LNCAP (cell line): Measurements from ENCODE around the gene ARHGAP4.

ENCODE experiments used
- TF ChIP-seq, protein P1 (sequence below): fragments of 450-650 bp; IDR thresholded peaks from 2 replicates; pipeline ENCODE4 v1.5.1; 2017; ENCODE audit warnings: mild to moderate bottlenecking

Gene ARHGAP4

DNA sequence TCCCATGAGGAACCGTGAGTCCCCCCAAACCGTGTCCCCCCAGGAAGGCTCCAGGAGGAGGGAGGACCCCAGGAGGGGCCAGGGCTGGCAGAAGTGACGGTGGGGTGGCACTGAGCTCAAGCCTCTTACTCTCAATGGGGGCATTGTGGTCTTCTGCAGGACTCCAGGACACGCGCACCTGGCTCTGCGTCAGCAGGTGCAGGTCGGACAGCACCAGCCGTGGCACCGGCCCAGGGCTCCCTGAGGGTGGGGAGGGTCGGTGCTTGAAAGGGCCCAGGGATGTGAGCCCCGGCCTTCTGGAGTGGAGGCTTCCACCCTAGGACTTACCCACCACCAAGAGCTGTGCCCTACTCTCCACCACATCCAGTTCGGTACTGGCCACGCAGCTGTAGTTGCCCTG, 58.4 kb downstream of the ARHGAP4 start:
- TF ChIP-seq, protein P1, sequence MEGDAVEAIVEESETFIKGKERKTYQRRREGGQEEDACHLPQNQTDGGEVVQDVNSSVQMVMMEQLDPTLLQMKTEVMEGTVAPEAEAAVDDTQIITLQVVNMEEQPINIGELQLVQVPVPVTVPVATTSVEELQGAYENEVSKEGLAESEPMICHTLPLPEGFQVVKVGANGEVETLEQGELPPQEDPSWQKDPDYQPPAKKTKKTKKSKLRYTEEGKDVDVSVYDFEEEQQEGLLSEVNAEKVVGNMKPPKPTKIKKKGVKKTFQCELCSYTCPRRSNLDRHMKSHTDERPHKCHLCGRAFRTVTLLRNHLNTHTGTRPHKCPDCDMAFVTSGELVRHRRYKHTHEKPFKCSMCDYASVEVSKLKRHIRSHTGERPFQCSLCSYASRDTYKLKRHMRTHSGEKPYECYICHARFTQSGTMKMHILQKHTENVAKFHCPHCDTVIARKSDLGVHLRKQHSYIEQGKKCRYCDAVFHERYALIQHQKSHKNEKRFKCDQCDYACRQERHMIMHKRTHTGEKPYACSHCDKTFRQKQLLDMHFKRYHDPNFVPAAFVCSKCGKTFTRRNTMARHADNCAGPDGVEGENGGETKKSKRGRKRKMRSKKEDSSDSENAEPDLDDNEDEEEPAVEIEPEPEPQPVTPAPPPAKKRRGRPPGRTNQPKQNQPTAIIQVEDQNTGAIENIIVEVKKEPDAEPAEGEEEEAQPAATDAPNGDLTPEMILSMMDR: no peak

DNA sequence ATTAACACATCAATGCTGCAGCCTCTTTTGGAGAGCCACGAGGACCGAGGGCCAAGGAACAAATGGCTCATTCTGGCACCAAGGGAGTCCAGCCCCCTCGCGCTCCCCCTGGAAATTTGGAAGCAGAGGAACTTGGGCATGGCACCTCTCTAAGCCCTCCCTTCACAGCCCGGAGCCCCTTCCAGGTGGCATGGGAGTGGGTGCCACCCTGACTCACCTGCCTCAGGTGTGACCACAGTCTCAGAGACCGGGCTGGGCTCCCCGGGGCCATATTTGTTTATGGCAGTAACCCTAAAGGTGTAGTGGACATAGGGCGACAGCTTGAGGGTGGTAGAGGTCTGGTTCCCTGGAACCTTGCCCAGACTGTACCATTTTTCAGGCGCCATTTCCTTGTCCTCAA, 58.9 kb downstream of the ARHGAP4 start:
- TF ChIP-seq, protein P1: no peak

DNA sequence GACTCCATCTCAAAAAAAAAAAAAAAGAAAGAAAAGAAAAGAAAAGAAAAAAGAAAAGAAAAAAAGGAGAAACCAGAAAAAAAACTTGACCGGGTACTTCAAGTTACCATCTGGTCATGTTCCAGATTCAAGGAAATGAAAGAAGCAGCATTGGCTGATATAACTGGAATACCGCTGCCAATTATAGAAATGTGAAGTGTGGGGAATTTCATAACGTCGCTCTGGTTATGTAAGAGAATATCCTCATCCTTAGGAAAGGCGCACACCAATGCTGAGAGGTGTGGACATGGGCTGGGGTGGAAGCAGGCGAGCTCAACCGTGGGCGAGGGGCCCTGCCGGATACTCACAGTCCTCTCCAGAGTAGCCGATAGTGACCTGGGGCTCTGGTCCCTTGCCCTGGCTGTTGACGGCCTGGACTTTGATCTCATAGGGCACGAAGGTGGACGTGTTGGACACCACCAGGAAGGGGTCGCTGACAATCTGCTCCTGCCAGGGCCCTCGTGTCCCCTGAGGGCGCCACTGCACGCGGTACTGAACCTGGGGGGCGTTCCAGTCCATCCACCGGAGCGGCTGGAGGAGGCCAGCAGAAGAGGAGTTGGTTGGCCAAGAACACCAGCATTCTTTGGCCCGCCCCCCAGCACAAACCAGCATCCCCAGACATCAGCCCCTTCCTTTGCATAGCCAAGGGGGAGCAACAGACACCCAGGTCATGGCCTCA, 59.6 kb downstream of the ARHGAP4 start:
- TF ChIP-seq, protein P1: no peak

DNA sequence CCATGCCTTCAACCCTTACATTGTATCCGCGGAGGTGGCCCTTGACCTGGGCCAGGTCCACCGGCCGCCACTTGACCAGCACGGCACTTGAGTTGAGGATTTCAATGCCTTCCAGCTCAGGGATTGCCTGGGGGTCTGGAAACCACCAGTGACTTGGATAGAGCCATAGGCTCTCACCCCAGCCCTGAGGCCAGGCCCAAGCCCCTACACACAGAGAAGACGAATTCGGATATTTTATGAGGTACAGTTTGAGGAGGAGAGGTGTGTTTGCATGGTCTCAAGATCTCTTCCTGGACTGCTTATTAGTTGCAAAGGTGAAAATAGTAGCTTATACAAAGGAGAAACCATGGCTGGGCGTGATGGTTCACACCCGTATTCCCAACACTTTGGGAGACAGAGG, 60.4 kb downstream of the ARHGAP4 start:
- TF ChIP-seq, protein P1: no peak

DNA sequence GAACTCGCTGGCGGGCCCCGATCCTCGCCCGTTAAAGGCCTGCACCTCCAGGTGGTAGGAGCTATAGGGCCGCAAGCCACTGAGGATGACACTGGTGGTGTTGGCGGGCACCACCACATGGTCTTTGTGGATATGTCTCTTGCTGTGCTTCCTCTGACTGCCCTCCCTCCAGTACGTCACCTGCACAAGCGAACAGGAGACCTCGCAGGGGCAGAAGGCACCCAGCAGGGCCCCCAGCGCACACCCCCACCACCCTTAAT, 60.8 kb downstream of the ARHGAP4 start:
- TF ChIP-seq, protein P1: no peak

DNA sequence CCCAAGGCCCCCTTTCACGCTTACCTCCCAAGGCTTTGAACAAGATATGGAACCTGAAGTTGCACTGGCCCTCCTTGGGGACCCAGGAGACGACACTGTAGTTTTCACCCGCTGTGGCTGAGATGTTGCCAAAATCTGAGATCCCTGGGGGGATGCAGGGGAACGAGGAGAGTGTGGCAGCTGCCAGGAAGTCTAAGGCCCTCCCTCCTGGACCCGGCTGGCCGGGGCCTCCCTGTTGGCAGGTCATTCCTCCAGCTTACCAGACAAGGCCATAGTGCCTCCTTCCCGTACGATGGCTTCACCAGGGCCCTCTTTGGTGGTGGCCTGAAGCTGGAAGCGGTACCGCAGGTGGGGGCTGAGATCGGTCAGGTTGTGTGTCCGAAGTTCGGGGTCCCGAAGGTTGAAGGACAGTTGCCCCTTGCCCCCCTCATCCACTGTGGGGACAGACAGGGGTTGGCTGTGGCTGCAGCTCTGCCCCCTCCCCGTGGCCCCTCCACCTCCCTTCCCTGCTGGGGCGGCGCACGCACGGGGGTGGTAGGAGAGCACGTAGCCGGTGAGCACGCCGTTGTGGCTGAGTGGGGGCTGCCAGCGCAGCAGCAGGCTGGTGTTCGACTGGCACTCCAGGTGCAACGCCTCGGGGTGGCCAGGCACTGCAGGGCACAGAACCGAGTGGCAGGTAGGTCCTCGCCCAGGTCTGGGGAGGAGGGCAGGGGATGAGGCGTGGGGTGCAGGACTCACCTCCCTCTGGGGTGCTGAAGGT, 61.3 kb downstream of the ARHGAP4 start:
- TF ChIP-seq, protein P1: no peak

DNA sequence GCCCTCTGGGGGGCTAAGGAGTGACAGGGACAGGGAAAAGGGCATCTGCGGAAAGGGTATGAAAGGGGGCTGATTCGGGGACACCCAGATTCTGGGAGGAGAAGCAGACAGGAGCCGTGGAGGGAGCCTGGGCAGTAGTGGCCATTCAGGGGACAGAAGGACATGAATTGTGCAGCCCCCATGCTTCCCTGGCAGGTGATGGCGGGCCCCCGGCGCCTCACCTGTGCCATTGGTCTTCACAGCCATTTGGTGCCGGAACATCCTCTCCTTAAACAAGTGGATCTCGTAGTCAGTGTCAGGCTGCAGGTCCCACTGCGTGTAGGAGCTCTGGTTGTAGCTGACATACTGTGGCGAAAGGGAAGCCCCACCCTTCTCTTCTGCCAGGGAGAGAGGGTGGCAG, 62.0 kb downstream of the ARHGAP4 start:
- TF ChIP-seq, protein P1: no peak
